Activated CD8-positive, alpha-beta memory T cell treated with anti-CD3 and anti-CD28 coated beads, Interleukin-2, amount 10 ng/mL, durations not matched to agents 7 days and 5 days (primary cell): Measurements from ENCODE around the gene WDCP. TPM values are rescaled to one million over a fixed set of nuclear protein-coding genes. Genes with fewer than 3 reads are reported as not detected.

Experiments used
- total RNA-seq, 2 experiments: library from RNA; stranded (reverse); gene quantifications; one replicate each; pipeline ENCODE4 v1.2.3, GENCODE V29; 2021

WDCP gene
- total RNA-seq, 2 experiments from 2014 or later, result 22.8 to 26.5 TPM

Other genes starting within 250 kb of the WDCP start
- gene ATAD2B, start 120.3 kb downstream of the WDCP start, total RNA-seq, result 10 to 100 TPM; 18.2 to 26.8 TPM
- 10 to 100 TPM; 10.5 to 13.1 TPM for gene UBXN2A, start 106.9 kb downstream of the WDCP start, total RNA-seq
- not detected for gene MFSD2B, start 37.3 kb downstream of the WDCP start, total RNA-seq
- 1 to 10 TPM; 4.6 to 5.5 TPM for gene FKBP1B, start 2.4 kb upstream of the WDCP start, total RNA-seq
- gene SF3B6, start 28.9 kb upstream of the WDCP start, total RNA-seq, result 100 to 1,000 TPM in 1 of 2 experiments, 10 to 100 TPM in 1; 85.4 to 115 TPM
- 1 to 10 TPM; 3.6 to 6.3 TPM for gene TP53I3, start 37.4 kb upstream of the WDCP start, total RNA-seq
- not detected for gene PFN4, start 75.9 kb upstream of the WDCP start, total RNA-seq
- 1 to 10 TPM; 5.4 to 9.3 TPM for gene FAM228B, start 76.1 kb upstream of the WDCP start, total RNA-seq
- gene FAM228A, start 127.7 kb upstream of the WDCP start, total RNA-seq, result not detected